ENCODE data around the gene REV3L.

REV3L gene

DNA sequence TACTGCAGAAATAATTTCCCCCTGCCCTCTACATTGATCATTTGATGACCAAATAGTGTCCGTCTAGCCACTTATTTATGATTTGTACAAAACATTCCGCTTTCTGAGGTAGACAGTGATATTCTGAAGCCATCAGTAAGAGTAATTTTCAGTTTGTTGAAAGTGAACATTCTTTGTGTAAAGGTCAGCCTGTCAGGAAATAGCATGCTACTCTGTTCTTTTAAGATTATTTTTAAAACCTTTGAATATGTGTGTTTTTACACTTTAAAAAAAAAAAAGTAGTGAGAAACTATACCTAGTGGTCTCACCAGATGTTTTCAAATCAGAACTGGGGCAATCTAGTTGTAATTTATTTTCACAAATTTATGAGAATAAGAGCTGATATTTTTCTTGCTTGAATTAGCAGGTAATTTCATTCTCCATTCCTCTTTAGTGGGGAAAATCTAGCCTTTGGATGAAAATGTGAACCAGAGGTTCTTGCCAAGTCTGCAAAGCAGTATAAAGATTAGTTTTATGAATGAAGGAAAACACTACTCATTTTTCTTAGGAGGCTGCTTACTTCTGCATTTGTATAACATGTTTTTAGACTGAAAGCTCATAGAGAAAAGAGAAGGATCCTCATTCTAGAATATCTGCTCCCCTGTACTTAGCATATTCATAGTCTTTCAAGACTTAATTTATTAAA lies 12.1 kb upstream of the REV3L start:
- TF ChIP-seq, protein P1, sequence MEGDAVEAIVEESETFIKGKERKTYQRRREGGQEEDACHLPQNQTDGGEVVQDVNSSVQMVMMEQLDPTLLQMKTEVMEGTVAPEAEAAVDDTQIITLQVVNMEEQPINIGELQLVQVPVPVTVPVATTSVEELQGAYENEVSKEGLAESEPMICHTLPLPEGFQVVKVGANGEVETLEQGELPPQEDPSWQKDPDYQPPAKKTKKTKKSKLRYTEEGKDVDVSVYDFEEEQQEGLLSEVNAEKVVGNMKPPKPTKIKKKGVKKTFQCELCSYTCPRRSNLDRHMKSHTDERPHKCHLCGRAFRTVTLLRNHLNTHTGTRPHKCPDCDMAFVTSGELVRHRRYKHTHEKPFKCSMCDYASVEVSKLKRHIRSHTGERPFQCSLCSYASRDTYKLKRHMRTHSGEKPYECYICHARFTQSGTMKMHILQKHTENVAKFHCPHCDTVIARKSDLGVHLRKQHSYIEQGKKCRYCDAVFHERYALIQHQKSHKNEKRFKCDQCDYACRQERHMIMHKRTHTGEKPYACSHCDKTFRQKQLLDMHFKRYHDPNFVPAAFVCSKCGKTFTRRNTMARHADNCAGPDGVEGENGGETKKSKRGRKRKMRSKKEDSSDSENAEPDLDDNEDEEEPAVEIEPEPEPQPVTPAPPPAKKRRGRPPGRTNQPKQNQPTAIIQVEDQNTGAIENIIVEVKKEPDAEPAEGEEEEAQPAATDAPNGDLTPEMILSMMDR (IDR thresholded peaks at IDR 0.05; ENCODE audit: low read length, missing control alignments), result no peak
- no peak for DNase-seq (ENCODE audit: low read depth)
- H3K4me3 ChIP-seq (replicated peaks; ENCODE audit: low read depth, low read length), result no peak overlapping the region

GRCh38 chr6:111492499-111492898 lies 9.5 kb upstream of the REV3L start:
- no peak overlapping the region for H3K4me3 ChIP-seq (replicated peaks; ENCODE audit: low read depth, low read length)

DNA sequence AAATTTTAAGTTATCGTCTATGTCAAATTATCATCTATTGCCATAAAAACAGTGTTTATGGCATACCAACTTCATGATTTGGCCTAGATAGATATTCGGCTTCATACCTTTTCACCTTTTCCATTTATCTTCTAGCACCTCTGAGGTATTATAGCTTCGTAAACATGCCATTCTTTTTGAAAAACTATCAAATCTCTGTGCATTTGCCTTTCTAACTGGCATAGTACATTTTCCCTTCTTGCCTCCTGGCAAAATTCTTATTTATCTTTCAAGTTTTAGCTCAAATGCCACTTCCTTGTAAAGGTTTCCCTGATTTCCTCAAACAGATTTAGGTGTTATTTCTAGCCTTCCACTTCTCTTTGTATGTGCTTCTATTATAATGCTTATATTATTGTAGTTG lies 7.0 kb upstream of the REV3L start:
- TF ChIP-seq, protein P1 (IDR thresholded peaks at IDR 0.05; ENCODE audit: low read length, missing control alignments), result no peak
- no peak overlapping the region for H3K4me3 ChIP-seq (replicated peaks; ENCODE audit: low read depth, low read length)

More at GRCh38 chr6:111492499-111492898, 9.5 kb upstream of the REV3L start:
- DNase-seq (ENCODE audit: low read depth), result no peak
- TF ChIP-seq, protein P1 (IDR thresholded peaks at IDR 0.05; ENCODE audit: low read length, missing control alignments), result no peak

DNA sequence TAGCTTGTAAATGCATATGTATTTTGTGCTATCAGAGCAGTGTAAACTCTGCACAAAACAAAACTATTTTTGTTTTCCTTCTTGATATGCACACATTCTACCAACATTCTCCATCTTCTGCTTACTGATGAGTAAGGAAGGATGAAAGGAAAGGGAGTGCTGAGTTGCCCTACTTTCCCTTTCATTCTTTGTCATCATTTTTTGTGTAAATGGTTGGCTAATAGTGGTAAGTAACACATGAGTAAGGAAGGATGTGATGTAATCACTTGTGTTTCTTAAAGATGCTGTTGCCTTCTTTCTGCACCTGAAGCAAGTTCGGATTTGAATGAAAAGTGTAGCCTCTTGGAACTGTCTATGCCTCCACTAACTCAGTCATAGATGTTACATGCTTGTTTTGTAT lies 4.6 kb upstream of the REV3L start:
- TF ChIP-seq, protein P1 (IDR thresholded peaks at IDR 0.05; ENCODE audit: low read length, missing control alignments), result no peak
- DNase-seq (ENCODE audit: low read depth), result peak; percentile 81
- no peak overlapping the region for H3K4me3 ChIP-seq (replicated peaks; ENCODE audit: low read depth, low read length)

More for the DNA sequence above, 7.0 kb upstream of the REV3L start:
- no peak for DNase-seq (ENCODE audit: low read depth)

- TF ChIP-seq, protein P1 (IDR thresholded peaks at IDR 0.05; ENCODE audit: low read length, missing control alignments), result no peak
- no peak overlapping the region for H3K4me3 ChIP-seq (replicated peaks; ENCODE audit: low read depth, low read length)
- DNase-seq (ENCODE audit: low read depth), result no peak
These were observed 3.9 kb upstream of the REV3L start for GRCh38 chr6:111486921-111487320.

DNA sequence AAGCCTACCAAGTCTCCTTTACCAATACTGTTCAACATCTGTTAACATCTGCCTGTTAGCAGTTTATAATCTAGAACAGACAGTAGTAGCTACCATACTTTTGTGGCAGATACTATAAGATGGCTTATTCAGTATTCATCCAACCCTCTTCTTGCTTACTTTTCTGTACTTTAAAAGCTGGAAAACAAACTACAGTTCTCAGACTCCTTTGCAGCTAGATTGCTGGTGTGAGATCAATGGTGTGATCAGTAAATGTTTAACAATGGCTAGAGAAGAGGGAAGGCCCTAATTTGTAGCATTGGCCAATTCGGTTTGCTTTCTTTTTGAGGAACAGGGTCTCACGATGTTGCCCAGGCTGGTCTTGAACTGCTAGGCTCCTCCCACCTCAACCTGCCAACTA lies 3.5 kb upstream of the REV3L start:
- DNase-seq (ENCODE audit: low read depth), result no peak
- TF ChIP-seq, protein P1 (IDR thresholded peaks at IDR 0.05; ENCODE audit: low read length, missing control alignments), result no peak
- no peak overlapping the region for H3K4me3 ChIP-seq (replicated peaks; ENCODE audit: low read depth, low read length)

GRCh38 chr6:111485342-111485741 lies 2.3 kb upstream of the REV3L start:
- TF ChIP-seq, protein P1 (IDR thresholded peaks at IDR 0.05; ENCODE audit: low read length, missing control alignments), result no peak
- no peak overlapping the region for H3K4me3 ChIP-seq (replicated peaks; ENCODE audit: low read depth, low read length)
- DNase-seq (ENCODE audit: low read depth), result no peak

All from fibroblast of pulmonary artery (primary cell).